Cardiac septum (tissue), 1 donor: ENCODE data around the gene GTPBP6. TPM values are rescaled to one million over a fixed set of nuclear protein-coding genes. Genes with fewer than 3 reads are reported as not detected.
"Not testable (repeated sequence)": the region's sequence is repeated elsewhere in the genome, so short reads cannot be mapped to it uniquely, and the experiment has no call there.

Experiments used
- DNase-seq: peaks from one replicate; pipeline ENCODE4 v3.0.0-alpha.2; 2020; ENCODE audit warnings: low spot score
- intact Hi-C: fragments of 100-400 bp; cut with DNase I; formaldehyde crosslinking; loops from one replicate; pipeline ENCODE4 v1.14.0; 2022
- total RNA-seq: library from RNA; stranded (reverse); fragmentation: NEBNext Ultra II Directional; extraction: Animal tissue kit (Norgen Biotek cat#: 25700); gene quantifications from one replicate; pipeline ENCODE4 v1.2.1, GENCODE V29; 2021
- donor health status: DM: no; HTN: no; CAD: no.

Gene GTPBP6
- total RNA-seq, 1 donor from 2014 or later: 35.3 TPM

- DNase-seq: no peak
- intact Hi-C loops: no loop called here
These were observed 19.8 kb upstream of the GTPBP6 start for GRCh38 chrX:338281-338835.

DNA sequence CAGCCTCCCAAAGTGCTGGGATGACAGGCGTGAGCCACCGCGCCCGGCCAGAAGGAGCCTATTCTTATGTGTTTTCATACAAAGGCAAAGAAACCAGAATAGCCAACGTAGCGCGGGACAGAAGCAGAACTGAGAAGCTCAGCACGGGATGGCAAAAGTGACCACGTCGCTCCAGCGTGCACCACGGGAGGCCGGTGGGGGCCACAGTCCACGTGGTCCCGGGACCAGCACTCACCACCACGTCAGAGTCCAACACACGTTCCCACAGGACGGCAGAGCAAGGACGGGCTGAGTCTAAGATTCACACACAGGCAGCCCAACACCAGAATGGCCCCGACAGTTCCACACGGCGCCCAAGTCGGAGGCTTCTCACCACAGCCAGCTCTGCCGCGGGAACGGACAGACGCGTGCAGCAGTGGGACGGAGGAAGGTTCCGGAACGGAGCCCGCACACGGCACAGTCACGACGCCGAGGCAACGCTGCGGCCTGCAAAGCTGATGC is 18.8 kb upstream of the GTPBP6 start:
- intact Hi-C loops: no loop called here
- DNase-seq: no peak

GRCh38 chrX:336227-336626 is 17.6 kb upstream of the GTPBP6 start:
- no peak for DNase-seq
- intact Hi-C loops: no loop called here

DNA sequence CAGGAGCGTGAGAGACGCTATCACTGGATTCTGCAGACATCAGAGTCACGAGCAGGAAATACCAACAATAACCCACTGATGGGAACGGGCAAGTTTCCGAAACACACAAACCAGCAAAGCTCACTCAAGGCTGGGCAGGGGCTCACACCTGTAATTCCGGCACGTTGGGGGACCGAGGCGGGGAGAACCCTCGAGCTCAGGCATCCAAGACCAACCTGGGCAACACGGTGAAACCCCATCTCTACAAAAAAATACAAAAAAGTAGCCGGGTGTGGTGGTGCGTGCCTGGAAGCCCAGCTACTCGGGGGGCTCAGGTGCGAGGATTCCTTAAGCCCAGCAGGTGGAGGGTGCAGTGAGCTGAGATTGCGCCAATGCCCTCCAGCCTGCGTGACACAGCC is 17.2 kb upstream of the GTPBP6 start:
- intact Hi-C loops: no loop called here
- DNase-seq: no peak

DNA sequence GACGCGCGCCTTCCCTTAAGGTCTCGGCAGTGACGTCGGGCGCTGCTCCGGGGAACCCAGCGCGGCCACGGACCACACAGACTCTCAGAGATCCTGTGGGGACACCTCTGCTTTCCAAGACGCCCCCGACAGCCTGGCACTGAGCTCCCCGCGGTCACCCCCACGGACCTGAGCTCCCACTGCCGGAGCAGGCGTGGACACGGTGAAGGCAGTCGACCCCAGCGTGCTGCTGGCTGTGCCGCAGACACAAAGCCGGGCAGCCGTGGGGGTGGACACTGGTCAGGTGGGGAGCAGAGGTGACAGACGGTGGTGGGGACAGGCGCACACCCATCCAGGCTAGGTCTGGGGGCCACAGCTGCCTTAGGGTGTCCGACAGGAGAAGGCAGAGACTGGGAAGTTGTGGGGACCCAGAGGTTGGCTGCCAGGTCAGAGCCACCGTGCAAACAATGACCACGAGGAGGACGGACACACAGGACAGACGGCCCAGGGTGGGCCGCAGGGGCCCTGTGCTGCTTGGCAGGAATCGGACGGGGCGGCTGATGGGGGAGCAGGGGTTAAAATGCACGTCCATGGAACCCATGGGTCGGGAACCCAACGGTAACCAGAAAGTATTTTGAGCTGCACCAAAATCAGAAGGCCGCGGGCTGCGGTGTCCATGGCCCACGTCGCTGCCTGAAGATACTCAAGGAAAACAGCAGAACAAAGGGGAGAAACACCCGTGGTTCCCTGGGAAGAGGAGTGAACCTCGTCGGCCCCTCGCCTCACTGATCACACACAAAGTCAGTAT is 16.6 kb upstream of the GTPBP6 start:
- no peak for DNase-seq
- intact Hi-C loops: no loop called here

DNA sequence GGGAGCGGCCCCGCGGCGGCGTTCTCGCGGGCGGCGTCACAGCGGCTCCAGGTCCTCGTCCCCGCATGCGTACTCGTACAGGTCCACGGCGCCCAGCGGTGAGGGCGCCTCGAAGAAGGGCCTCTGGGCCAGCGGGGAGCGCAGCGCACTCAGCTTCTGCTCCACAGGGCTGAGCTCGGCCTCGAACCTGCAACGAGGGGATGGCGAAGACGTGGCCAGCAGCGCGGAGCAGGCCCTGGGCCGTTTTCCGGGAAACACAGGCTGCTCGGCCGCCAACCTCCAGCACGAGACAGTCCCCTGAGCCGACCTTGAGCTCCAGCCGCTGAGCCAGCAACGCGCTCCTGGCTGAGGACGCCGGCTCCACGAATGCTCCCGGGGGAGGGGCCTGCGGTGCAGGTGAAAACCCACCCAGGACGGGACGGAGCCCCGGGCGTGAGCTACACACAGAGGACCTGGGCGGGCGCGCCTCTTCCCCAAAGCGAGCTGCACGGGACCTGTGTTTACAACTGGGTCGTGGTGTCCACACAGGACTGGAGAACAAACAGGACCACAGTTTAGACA is 15.8 kb upstream of the GTPBP6 start:
- intact Hi-C loops: no loop called here
- DNase-seq: no peak

- no peak for DNase-seq
- intact Hi-C loops: no loop called here
These were observed 15.2 kb upstream of the GTPBP6 start for GRCh38 chrX:333611-334311.

GRCh38 chrX:332916-333610 is 14.5 kb upstream of the GTPBP6 start:
- no peak for DNase-seq

DNA sequence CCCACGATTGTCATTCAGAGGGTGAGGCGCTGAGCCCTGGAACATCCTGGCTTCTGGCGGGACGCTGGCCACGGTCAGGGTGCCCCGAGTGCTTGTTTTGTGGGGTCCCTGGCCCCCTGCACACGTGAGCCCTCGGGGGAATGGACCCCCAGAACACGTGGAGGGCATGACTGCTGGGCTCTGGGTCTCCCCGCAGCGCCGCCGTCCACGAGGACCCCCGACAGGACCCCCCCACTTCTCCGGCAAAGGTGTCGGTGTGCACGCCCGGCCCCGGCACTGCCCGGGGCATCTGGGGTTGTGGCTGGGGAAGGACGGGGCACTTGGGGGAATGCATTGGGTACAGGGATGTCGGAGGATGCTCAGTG is 13.9 kb upstream of the GTPBP6 start:
- intact Hi-C loops: no loop called here
- DNase-seq: no peak

More at GRCh38 chrX:332916-333610, 14.5 kb upstream of the GTPBP6 start:
- intact Hi-C loops: no loop called here

DNA sequence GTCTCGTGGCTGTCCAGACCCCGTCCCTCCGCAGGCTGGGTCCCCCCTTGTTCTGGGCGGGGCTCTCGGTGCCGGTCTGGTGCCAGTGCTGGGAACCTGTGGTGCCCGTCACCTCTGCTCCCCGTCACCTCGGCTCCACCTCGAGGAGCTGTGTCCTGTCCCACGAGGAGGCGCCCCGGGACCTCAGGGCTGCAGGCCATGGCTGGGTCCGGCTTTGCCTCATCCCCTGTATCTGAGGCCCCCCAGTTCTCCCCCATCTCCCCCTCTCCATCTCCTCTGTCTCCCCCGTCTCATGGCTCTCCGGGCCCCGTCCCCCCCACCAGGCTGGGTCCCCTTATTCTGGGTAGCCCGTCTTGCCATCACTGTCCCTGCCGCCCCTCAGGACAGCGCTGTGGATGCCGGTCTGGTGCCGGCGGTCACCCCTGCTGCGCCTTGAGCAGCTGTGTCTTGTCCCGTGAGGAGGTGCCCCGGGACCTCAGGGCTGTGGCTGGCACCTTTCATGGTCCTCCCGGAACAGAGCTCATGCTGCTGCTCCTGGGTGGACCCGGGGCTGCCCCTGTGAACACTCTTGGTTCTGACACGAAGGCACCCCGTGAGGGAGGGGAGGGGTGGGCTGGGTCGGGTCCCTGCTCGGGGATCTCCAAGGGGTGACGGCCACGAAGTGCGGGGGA is 13.4 kb upstream of the GTPBP6 start:
- DNase-seq: no peak
- intact Hi-C loops: no loop called here

GRCh38 chrX:331151-331824 is 12.7 kb upstream of the GTPBP6 start:
- intact Hi-C loops: no loop called here
- no peak for DNase-seq

GRCh38 chrX:330726-331150 is 12.1 kb upstream of the GTPBP6 start:
- no peak for DNase-seq
- intact Hi-C loops: no loop called here

DNA sequence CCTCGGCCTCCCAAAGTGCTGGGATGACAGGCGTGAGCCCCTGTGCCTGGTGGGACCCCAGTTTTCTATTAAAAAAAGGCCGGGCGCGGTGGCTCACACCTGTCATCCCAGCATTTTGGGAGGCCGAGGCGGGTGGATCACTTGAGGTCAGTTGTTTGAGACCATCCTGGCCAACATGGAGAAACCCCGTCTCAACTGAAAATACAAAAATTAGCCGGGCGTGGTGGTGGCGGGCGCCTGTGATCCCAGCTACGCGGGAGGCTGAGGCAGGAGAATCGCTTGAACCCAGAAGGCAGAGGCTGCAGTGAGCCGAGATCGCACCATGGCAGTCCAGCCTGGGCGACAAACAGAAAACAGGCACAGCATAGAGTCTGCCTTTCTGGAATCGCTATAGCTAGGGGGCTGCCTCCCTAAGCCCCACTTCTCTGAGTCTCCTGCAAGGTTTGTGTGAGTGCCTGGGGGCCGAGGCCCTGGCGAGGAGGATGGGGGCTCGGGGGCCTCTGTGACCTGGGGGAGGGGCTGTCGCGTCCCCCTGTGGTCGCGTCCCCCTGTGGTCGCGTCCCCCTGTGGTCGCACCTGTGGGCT is 11.6 kb upstream of the GTPBP6 start:
- intact Hi-C loops, DNase-seq: not testable (repeated sequence)

DNA sequence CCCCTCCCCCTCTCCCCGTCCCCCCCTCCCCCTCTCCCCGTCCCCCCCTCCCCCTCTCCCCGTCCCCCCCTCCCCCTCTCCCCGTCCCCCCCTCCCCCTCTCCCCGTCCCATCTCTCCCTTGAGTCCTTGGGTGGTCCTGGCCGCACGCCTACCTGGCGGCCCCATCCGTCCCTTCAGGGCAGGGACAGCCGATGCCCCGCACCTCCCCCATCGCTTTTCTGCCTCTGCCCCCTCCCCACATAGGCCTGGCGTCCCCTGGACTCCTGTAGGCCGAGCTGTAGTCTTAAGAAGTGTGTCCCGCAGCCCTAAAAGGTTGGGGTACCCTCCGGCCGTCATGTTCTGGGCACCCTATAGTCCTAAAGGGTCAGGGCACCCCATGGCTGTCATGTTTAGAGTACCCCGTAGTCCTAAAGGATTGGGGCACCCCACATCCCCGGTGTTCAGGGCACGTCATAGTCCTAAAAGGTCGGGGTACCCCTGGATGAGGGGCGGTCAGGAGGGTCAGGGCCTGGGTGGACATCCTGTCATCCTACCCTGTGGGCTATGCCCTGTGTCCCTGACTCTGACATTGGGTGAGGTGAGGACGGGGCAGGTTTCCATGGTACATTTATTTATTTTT is 10.8 kb upstream of the GTPBP6 start:
- DNase-seq: no peak
- intact Hi-C loops: no loop called here

DNA sequence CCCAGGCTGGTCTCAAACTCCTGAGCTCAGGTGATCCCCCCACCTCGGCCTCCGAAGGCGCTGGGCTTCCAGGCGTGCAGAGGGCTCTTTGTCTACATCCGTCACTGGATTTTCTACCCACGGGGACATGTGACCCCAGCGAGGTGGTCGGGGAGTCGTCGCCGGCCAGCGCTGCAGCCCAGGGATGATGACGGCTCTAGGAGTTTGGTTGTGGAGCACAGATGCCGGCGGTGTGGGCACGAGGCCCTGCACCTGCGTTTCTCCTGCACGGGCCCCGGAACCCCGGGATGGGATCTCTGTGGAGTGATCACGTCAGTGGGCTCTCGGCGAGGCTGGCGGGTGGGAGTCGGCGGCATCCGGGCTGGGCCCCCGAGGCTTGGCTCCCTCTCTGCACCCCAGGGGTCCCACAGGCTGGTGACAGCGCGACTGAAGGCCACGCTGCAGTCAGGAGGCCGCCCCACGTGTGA is 9.1 kb upstream of the GTPBP6 start:
- DNase-seq: no peak
- intact Hi-C loops: no loop called here

- DNase-seq, intact Hi-C loops: not testable (repeated sequence)
These were observed 6.1 kb upstream of the GTPBP6 start for GRCh38 chrX:324664-325063.

DNA sequence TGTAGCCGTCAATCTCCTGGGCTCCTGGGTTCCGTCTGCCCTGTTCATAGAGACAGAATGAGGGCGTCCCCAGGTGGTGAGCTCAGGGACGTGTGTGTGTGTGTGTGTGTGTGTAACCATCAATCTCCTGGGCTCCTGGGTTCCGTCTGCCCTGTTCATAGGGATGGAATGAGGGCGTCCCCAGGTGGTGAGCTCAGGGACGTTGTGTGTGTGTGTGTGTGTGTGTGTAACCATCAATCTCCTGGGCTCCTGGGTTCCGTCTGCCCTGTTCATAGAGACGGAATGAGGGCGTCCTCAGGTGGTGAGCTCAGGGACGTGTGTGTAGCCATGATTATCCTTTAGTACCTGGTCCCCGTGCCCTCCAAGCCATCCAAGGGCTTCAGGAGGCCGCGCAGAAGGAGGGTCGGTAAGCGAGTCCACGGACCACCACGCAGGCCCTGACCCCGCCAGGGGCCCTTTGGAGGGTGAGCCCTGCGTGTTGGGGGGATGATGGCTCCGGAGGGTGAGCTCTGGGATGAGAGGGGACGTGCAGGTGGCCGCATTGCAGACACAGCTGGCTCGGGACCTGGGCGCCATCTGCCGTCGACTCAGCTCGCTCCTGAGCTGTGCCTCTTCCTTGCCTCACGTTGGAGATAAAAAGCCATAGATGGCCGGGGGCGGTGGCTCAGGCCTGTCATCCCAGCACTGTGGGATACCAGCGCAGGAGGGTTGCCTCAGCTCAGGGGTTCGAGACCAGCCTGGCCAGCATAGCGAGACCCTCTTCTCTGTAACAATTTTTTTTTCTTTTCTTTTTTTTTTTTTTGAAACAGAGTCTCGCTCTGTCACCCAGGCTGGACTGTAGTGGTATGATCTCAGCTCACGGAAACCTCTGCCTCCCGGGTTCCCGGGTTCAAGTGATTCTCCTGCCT is 5.4 kb upstream of the GTPBP6 start:
- no peak for DNase-seq
- intact Hi-C loops: no loop called here
